Adrenal gland (tissue), 12 donors: ENCODE measurements around the gene STK32C. TPM values are rescaled to one million over a fixed set of nuclear protein-coding genes. Genes with fewer than 3 reads are reported as not detected.
A peak's percentile ranks its signal among the peaks of the same experiment; 100 is the strongest.

Experiments
- DNase-seq, 7 donors: peaks; one replicate each; pipeline ENCODE4 v3.0.0-alpha.2; 2019 to 2020
- H3K27ac ChIP-seq, 5 donors: fragments of 200-600 bp; sonication (generic) in 4 of 5; 1 replicate in 3 of 5; 2 replicates in 2 of 5; pipeline versions ENCODE4 v1.5.1 to v1.8.0; 2016 to 2020; ENCODE audit warnings: mild to moderate bottlenecking in 1 of 5
- H3K27me3 ChIP-seq: fragments of 200-600 bp; 2 replicates; pipeline ENCODE4 v1.8.0; 2021
- H3K36me3 ChIP-seq, 2 donors: fragments of 200-600 bp; replicated peaks in 1 of 2; 1 replicate in 1 of 2; 2 replicates in 1 of 2; pipeline versions ENCODE4 v1.5.1 to v1.8.0; 2018 to 2022
- H3K4me1 ChIP-seq, 2 donors: fragments of 200-600 bp; replicated peaks in 1 of 2; 1 replicate in 1 of 2; 2 replicates in 1 of 2; pipeline versions ENCODE4 v1.5.1 to v1.8.0; 2018 to 2021
- H3K4me3 ChIP-seq, 4 donors: fragments of 200-600 bp; sonication (generic) in 3 of 4; one replicate each; pipeline ENCODE4 v1.5.1; 2016 to 2018
- H3K9me3 ChIP-seq, 3 donors: fragments of 200-600 bp; sonication (generic) in 1 of 3; replicated peaks in 1 of 3; 1 replicate in 2 of 3; 2 replicates in 1 of 3; pipeline versions ENCODE4 v1.5.1 to v1.8.0; 2016 to 2021
- POLR2A ChIP-seq, 2 donors: fragments of 450-650 bp; IDR thresholded peaks; one replicate each; pipeline ENCODE4 v1.6.1; 2017; ENCODE audit warnings: antibody characterized with exemption in 2 of 2, mild to moderate bottlenecking in 2 of 2, moderate library complexity in 1 of 2
- WGBS, 4 donors: extraction: QIAGEN DNeasy Blood & Tissue Kit in 2 of 4; methylation state at CpG; one replicate each; pipeline versions ENCODE4 v1.1.5 to v1.1.7; 2013 to 2017; 5-methylcytosine and 5-hydroxymethylcytosine counted together
- intact Hi-C, 2 donors: fragments of 100-400 bp; cut with DNase I; formaldehyde crosslinking; loops; one replicate each; pipeline versions ENCODE4 v1.14.1 to v1.15.0; 2022 to 2023
- polyA plus RNA-seq, 3 donors: library from polyadenylated mRNA; stranded (reverse); fragments of 200-250 nt in 2 of 3; fragments of 350-450 nt in 1 of 3; fragmentation: Illumina TruSeq in 1 of 3; extraction: RNeasy Lipid Tissue Mini Kit (QIAGEN cat#74804) in 1 of 3; gene quantifications; one replicate each; pipeline ENCODE4 v1.2.3, GENCODE V29; 2013 to 2014
- total RNA-seq, 9 donors: library from RNA; depleted of rRNA in 4 of 9; stranded (reverse); fragments of >200 nt in 4 of 9; fragments of 120-200 nt in 1 of 9; fragmentation: NEBNext Ultra II Directional in 1 of 9; extraction: Animal tissue kit (Norgen Biotek cat#: 25700) in 1 of 9; gene quantifications; one replicate each; pipeline versions ENCODE4 v1.1.0 to v1.2.4, GENCODE V29; 2013 to 2023
- TF ChIP-seq, protein P1 (sequence below), 6 experiments: fragments of 450-650 bp in 4 of 6; fragments of 200-600 bp in 2 of 6; sonication (generic) in 1 of 6; IDR thresholded peaks; 1 replicate in 5 of 6; 2 replicates in 1 of 6; pipeline versions ENCODE4 v1.5.1 to v1.8.0; 2016 to 2021; ENCODE audit warnings: antibody characterized with exemption in 6 of 6, mild to moderate bottlenecking in 2 of 6, moderate library complexity in 1 of 6
- donor health status: healthy with polysubstance abuse.
- donor health status: Bipolar disorder and iron deficiency.
- donor health status: DM: yes; HTN: yes; CAD: no.
- donor health status: DM: no; HTN: no; CAD: no.
- donor health status: DM: no; HTN: no; CAD: no.
- donor health status: DM: yes; HTN: yes; CAD: no.

Gene STK32C
- total and polyA plus RNA-seq, 12 donors, result 2.8 to 36.5 (median 15.9) TPM

DNA sequence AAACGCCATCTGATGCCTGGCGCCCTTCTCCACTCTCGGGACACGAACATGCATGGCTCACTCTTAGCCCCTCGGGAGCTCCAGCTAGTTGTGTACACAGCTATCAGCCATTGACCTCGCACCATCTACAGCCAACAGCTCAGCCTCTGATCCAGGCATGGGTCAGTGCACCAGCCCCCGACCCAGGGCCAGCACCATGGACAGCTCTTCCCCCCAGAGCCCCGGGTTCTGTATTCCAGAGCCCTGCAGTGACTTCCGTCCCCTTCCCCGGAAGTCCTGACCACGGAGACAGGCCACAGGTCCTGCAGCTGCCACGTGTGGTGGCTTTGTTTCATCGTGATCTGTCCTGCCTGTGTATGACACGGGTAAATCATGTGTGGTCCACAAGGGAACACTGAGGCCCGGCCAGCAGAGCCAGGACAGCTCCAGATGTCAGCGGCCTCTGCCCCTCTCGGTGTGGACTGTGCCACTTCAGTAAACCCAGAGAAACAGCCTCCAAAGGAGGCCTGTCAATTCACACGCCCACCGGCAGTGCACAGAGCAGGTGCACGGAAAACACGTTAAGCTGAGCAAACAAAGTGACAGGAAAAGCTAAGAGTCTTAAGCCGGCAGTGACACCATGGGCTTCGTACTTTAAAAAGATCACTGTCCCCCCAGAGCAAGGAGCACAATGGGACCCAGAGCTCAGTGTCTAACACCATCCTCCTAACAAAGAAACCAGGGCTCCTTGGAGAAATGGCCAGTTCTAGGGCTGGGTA lies 13.0 kb downstream of the STK32C start:
- H3K9me3 ChIP-seq, result no peaks in the 10 kb centered on the region
- intact Hi-C loops, result no loop called here

DNA sequence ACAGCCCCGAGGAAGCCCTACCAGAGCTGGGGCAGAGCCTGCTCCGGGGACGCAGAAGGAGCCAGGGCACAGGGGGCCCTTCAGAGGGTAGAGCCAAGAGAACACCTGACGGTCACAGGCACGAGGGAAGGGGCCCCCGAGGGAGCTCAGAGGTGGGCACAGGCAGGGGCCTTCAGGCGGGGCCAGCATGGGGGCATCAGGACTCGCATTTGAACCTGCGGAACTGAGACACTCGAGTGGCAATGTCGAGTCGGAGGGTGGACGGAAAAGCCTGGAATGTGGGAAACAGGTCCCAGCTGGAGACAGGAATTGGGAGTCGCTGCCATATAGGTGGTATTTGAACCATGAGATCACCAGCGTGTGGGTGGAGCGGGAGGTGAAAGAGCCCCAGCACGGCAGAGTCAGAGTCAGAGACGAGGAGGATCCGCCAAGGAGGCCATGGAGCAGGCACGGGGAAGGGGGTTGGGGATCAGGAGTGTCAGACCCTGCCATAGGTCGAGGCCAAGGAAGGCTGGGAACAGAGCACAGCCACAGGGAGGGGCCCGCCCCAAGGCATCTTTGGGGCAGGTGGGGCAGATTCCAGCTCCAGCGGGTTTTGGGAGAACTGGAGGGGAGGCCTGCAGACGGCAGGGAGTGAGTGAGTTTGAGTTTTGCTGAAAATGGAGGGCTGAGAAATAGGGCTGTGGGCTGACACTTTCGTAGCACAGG lies 13.8 kb downstream of the STK32C start:
- no peaks in the 10 kb centered on the region for H3K36me3 ChIP-seq
- H3K4me1 ChIP-seq, result no peaks in the 10 kb centered on the region
- no peak for TF ChIP-seq POLR2A (IDR thresholded peaks at IDR 0.05)
- H3K27me3 ChIP-seq, result no peaks in the 10 kb centered on the region
- no peak overlapping the region for H3K4me3 ChIP-seq
- peaks cover 0 to under 1% (median 0%) of the 10 kb centered on the region in 3 donors for H3K9me3 ChIP-seq
- intact Hi-C loops, result no loop called here
- DNase-seq, result peak in 2 of 7 donors; percentile 2 to 6
- WGBS, 4 donors, result 79 to 85% (median 82%) methylated on average over 25 of the region's 25 CpGs
- H3K27ac ChIP-seq, result no peak overlapping the region

More for the DNA sequence above, 13.0 kb downstream of the STK32C start:
- Histone ChIP-seq H3K4me1 (no peaks in the 10 kb centered on the region), H3K27me3 (no peaks in the 10 kb centered on the region), H3K27ac (no peak overlapping the region), H3K4me3 (no peak overlapping the region), H3K36me3 (no peaks in the 10 kb centered on the region)
- DNase-seq, result peak in 2 of 7 donors; percentile 5 to 7
- TF ChIP-seq, protein P1, sequence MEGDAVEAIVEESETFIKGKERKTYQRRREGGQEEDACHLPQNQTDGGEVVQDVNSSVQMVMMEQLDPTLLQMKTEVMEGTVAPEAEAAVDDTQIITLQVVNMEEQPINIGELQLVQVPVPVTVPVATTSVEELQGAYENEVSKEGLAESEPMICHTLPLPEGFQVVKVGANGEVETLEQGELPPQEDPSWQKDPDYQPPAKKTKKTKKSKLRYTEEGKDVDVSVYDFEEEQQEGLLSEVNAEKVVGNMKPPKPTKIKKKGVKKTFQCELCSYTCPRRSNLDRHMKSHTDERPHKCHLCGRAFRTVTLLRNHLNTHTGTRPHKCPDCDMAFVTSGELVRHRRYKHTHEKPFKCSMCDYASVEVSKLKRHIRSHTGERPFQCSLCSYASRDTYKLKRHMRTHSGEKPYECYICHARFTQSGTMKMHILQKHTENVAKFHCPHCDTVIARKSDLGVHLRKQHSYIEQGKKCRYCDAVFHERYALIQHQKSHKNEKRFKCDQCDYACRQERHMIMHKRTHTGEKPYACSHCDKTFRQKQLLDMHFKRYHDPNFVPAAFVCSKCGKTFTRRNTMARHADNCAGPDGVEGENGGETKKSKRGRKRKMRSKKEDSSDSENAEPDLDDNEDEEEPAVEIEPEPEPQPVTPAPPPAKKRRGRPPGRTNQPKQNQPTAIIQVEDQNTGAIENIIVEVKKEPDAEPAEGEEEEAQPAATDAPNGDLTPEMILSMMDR (IDR thresholded peaks at IDR 0.05), result no peak
- no peak for TF ChIP-seq POLR2A (IDR thresholded peaks at IDR 0.05)
- WGBS, 4 donors, result 78 to 91% (median 83%) methylated on average over 15 to 23 of the region's 23 CpGs

DNA sequence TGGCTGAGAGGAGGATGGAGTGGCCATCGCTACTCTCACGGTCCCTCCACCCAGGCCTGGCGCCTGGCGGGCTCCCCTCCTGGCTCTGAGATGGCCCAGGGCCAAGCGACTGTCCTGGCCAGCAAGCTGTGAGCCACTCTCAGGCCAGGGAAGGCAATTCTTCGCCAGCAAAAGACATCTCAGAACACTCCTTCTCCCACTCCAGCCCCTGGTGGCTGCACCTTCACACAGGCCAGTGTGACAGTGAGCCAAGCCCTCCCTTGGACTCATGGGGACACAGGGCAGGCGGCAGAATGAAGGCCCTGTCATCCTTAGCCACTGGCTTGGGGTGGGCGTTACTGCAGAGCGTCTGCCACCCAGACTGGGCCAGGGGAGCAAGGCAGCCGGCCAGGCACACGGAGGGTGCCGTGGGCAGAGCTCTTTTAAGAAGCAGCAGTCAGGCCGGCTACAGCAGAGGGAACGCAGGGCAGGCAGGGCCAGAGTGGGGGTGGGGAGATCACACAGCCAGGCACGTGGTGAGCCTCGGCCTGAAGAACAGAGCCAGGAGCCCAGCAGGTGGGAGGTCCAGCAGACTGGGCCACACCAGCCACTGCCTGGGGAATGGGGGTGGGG lies 14.4 kb downstream of the STK32C start:
- no peak overlapping the region for H3K4me3 ChIP-seq
- TF ChIP-seq POLR2A (IDR thresholded peaks at IDR 0.05), result no peak
- TF ChIP-seq, protein P1 (IDR thresholded peaks at IDR 0.05), result no peak
- intact Hi-C loops, result no loop called here
- H3K36me3 ChIP-seq, result no peaks in the 10 kb centered on the region
- H3K4me1 ChIP-seq, result no peaks in the 10 kb centered on the region
- peaks cover 0 to 5% (median 0%) of the 10 kb centered on the region in 3 donors for H3K9me3 ChIP-seq
- WGBS, 4 donors, result 59 to 69% (median 62%) methylated on average over 5 to 16 of the region's 16 CpGs
- DNase-seq, result peak in 2 of 7 donors; percentile 11 to 72
- H3K27ac ChIP-seq, result no peak overlapping the region
- H3K27me3 ChIP-seq, result no peaks in the 10 kb centered on the region

DNA sequence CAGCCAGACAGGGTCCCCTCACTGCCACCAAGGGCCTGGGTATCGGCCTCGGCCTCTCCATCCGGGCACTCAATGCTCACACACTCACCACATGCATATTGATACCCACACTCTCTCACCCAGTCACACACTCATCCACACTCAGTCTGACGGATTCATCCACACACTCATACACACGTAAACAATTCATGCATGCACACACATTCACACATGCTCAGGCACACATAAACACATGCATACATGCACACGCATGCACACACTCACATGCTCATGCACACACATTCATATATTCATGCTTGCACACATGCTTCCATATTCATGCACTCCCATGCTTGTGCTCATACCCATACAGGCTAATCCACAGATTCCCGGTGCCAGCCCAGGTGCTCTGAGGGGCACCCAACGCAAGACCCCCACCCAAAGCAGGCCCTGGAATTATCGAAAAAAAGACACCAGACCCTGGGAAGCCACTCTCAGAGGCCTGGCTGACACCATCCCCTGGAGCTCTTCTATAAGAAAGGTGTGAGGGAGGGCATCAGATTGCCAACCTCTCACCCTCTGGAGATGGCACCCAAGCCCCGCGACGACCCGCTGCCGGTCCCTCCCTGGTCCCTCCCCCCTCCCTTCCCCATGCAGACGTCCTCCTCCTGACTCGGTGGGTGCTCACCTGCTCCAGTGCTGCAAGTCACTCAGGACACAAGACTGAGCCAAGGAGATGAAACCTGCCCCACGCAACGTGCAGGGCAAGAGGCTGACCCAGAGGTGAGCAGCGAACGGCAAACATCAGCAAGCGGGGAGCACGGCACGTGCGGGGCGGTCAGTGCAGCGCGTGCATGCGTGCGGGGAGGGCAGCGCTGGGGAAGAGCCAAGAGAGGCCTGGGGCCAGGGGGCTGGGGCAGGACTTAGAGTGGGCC lies 15.2 kb downstream of the STK32C start:
- 80 to 86% (median 86%) methylated on average over 17 to 30 of the region's 30 CpGs for WGBS, 4 donors
- H3K27ac ChIP-seq, result no peak overlapping the region
- no peak for DNase-seq
- no peaks in the 10 kb centered on the region for H3K36me3 ChIP-seq
- no peak overlapping the region for H3K4me3 ChIP-seq
- H3K9me3 ChIP-seq, result peaks cover 0 to 5% (median 0%) of the 10 kb centered on the region in 3 donors
- intact Hi-C loops, result no loop called here
- no peaks in the 10 kb centered on the region for H3K4me1 ChIP-seq
- H3K27me3 ChIP-seq, result no peaks in the 10 kb centered on the region
- TF ChIP-seq, protein P1 (IDR thresholded peaks at IDR 0.05), result no peak
- no peak for TF ChIP-seq POLR2A (IDR thresholded peaks at IDR 0.05)
